Measurements from ENCODE around the gene MYBBP1A. TPM values are rescaled to one million over a fixed set of nuclear protein-coding genes. Genes with fewer than 3 reads are reported as not detected.

The MYBBP1A gene
- total and polyA plus RNA-seq, 2 of the 13 experiments (the other 11 are each of a cell fraction or from before 2014, with no cell fraction given), result 18.6 to 54.8 TPM

GRCh38 chr17:4492721-4493561, 62.2 kb downstream of the MYBBP1A start (continued):
- TF ChIP-seq LRRFIP1 (CRISPR knock-in tag; conservative IDR thresholded peaks at IDR 0.05), result 0 out of 2 replicates have a peak, but pooled peaks have one; percentile 61
- no peak for TF ChIP-seq SNRNP70 (IDR thresholded peaks at IDR 0.05; ENCODE audit: low read depth, low read length)
- TF ChIP-seq CEBPZ (IDR thresholded peaks at IDR 0.05; ENCODE audit: low read length), result no peak
- TF ChIP-seq MATR3 (CRISPR knock-in tag; IDR thresholded peaks at IDR 0.05), result no peak
- TF ChIP-seq IRF1 (CRISPR knock-in tag; IDR thresholded peaks at IDR 0.05; ENCODE audit: low read depth), result no peak
- TF ChIP-seq MED1 (CRISPR knock-in tag; IDR thresholded peaks at IDR 0.05), result peak; percentile 61; the same call in 1 of the 2 replicates
- peak; percentile 88 for TF ChIP-seq CCDC6 (CRISPR knock-in tag; IDR thresholded peaks at IDR 0.05)
- peak; percentile 42; the same call in 1 of the 2 replicates for TF ChIP-seq HOMEZ (CRISPR knock-in tag; IDR thresholded peaks at IDR 0.05; ENCODE audit: low read depth)
- peak; percentile 95 for TF ChIP-seq HOXA5 (CRISPR knock-in tag; IDR thresholded peaks at IDR 0.05)
- TF ChIP-seq CEBPG (CRISPR knock-in tag; IDR thresholded peaks at IDR 0.05), result no peak
- no peak for TF ChIP-seq ARNT (IDR thresholded peaks at IDR 0.05)
- TF ChIP-seq ZNF30 (CRISPR knock-in tag; IDR thresholded peaks at IDR 0.05), result no peak
- no peak for TF ChIP-seq PAX8 (CRISPR knock-in tag; IDR thresholded peaks at IDR 0.05; ENCODE audit: borderline replicate concordance)
- TF ChIP-seq ZXDC (CRISPR knock-in tag; IDR thresholded peaks at IDR 0.05), result peak; percentile 59; the same call in 1 of the 2 replicates
- TF ChIP-seq ZNF350 (CRISPR knock-in tag; IDR thresholded peaks at IDR 0.05; ENCODE audit: borderline replicate concordance, low read depth), result 0 out of 2 replicates have a peak, but pooled peaks have one; percentile 67
- TF ChIP-seq BRD4 (CRISPR knock-in tag; IDR thresholded peaks at IDR 0.05), result no peak
